ENCODE measurements around the gene SAMD4A.
A peak's percentile ranks its signal among the peaks of the same experiment; 100 is the strongest.

Gene SAMD4A

GRCh38 chr14:54566410-54567223 lies at the start of gene SAMD4A:
Gene SAMD4A (plus strand): TSS chr14:54567128. CDS start chr14:54567917, 789 bp downstream.
- TF ChIP-seq EZH2phosphoT487 (conservative IDR thresholded peaks at IDR 0.05; ENCODE audit: low read length), result no peak
- TF ChIP-seq CTCF (IDR thresholded peaks at IDR 0.05; ENCODE audit: insufficient read depth, low read length, poor library complexity, severe bottlenecking), result no peak
- Histone ChIP-seq H2AFZ (ENCODE audit: low read depth, low read length, severe bottlenecking) (peak within 1 kb of the TSS; percentile 93), H3F3A (ENCODE audit: insufficient read depth) (peaks cover 9% of the 10 kb centered on the region), H3K9me3 (ENCODE audit: insufficient read depth, low read length) (no peaks in the 10 kb centered on the region), H3K27me3 (ENCODE audit: low read length) (no peaks in the 10 kb centered on the region), H3K79me2 (ENCODE audit: insufficient read depth, low read length) (no peaks in the 10 kb centered on the region), H3K27ac (ENCODE audit: low read depth, low read length) (no peak within 1 kb of the TSS), H3K36me3 (ENCODE audit: low read length) (no peaks in the 10 kb centered on the region), H3K4me3 (ENCODE audit: insufficient read depth, low read length, poor library complexity, severe bottlenecking) (peak within 1 kb of the TSS; percentile 75), H3K9ac (ENCODE audit: low read length) (peak within 1 kb of the TSS; percentile 65), H3K9me2 (replicated peaks; ENCODE audit: insufficient read depth, low read length) (no peaks in the 10 kb centered on the region), H3K4me2 (ENCODE audit: low read depth, low read length, poor library complexity, severe bottlenecking) (peak within 1 kb of the TSS; percentile 95), H4K20me1 (ENCODE audit: low read depth, low read length) (0 out of 2 replicates have a peak, but pooled peaks cover 4% of the 10 kb centered on the region)

GRCh38 chr14:54524410-54524809 lies 42.5 kb upstream of the SAMD4A start:
- Histone ChIP-seq H2AFZ (ENCODE audit: low read depth, low read length, severe bottlenecking) (no peak overlapping the region), H3K79me2 (ENCODE audit: insufficient read depth, low read length) (no peaks in the 10 kb centered on the region), H3K27ac (ENCODE audit: low read depth, low read length) (no peak overlapping the region), H3K9me2 (replicated peaks; ENCODE audit: insufficient read depth, low read length) (no peaks in the 10 kb centered on the region), H3K4me3 (ENCODE audit: insufficient read depth, low read length, poor library complexity, severe bottlenecking) (no peak overlapping the region), H3K36me3 (ENCODE audit: low read length) (peaks cover 5% of the 10 kb centered on the region; the same call in 1 of the 2 replicates), H3K9ac (ENCODE audit: low read length) (no peak overlapping the region), H4K20me1 (ENCODE audit: low read depth, low read length) (no peaks in the 10 kb centered on the region), H3K4me2 (ENCODE audit: low read depth, low read length, poor library complexity, severe bottlenecking) (no peak overlapping the region), H3K27me3 (ENCODE audit: low read length) (no peaks in the 10 kb centered on the region), H3F3A (ENCODE audit: insufficient read depth) (no peaks in the 10 kb centered on the region), H3K9me3 (ENCODE audit: insufficient read depth, low read length) (no peaks in the 10 kb centered on the region)
- TF ChIP-seq EZH2phosphoT487 (conservative IDR thresholded peaks at IDR 0.05; ENCODE audit: low read length) (no peak), CTCF (IDR thresholded peaks at IDR 0.05; ENCODE audit: insufficient read depth, low read length, poor library complexity, severe bottlenecking) (no peak)

GRCh38 chr14:54528973-54529372 lies 38.0 kb upstream of the SAMD4A start:
- Histone ChIP-seq H3K4me3 (ENCODE audit: insufficient read depth, low read length, poor library complexity, severe bottlenecking) (no peak overlapping the region), H3K36me3 (ENCODE audit: low read length) (peaks cover under 1% of the 10 kb centered on the region; the same call in 1 of the 2 replicates), H2AFZ (ENCODE audit: low read depth, low read length, severe bottlenecking) (no peak overlapping the region), H3K27ac (ENCODE audit: low read depth, low read length) (no peak overlapping the region), H3K79me2 (ENCODE audit: insufficient read depth, low read length) (no peaks in the 10 kb centered on the region), H3K9me3 (ENCODE audit: insufficient read depth, low read length) (no peaks in the 10 kb centered on the region), H4K20me1 (ENCODE audit: low read depth, low read length) (no peaks in the 10 kb centered on the region), H3K27me3 (ENCODE audit: low read length) (no peaks in the 10 kb centered on the region), H3F3A (ENCODE audit: insufficient read depth) (peaks cover 8% of the 10 kb centered on the region), H3K9ac (ENCODE audit: low read length) (no peak overlapping the region), H3K4me2 (ENCODE audit: low read depth, low read length, poor library complexity, severe bottlenecking) (no peak overlapping the region), H3K9me2 (replicated peaks; ENCODE audit: insufficient read depth, low read length) (no peaks in the 10 kb centered on the region)
- TF ChIP-seq EZH2phosphoT487 (conservative IDR thresholded peaks at IDR 0.05; ENCODE audit: low read length), result no peak
- no peak for TF ChIP-seq CTCF (IDR thresholded peaks at IDR 0.05; ENCODE audit: insufficient read depth, low read length, poor library complexity, severe bottlenecking)

All from SU-DHL-6 (cell line).